SK-N-SH treated with all-trans-retinoic acid at 6 μM for 48 hours (cell line): ENCODE data around the gene GRHL1.

Experiments
- ATAC-seq: fragments of 200-7000 bp; cut with Tn5 transposase; 3 replicates; pipeline ENCODE4 v1.9.1; 2020; ENCODE audit warnings: mild to moderate bottlenecking, moderate library complexity
- ARNTL ChIP-seq: fragments of 450-650 bp; formaldehyde crosslinking; IDR thresholded peaks from 2 replicates; pipeline ENCODE4 v1.5.0; 2020; ENCODE audit warnings: low read depth, mild to moderate bottlenecking, moderate library complexity, borderline replicate concordance
- BACH2 ChIP-seq: fragments of 250-450 bp; sonication (Bioruptor Pico); IDR thresholded peaks from 2 replicates; pipeline ENCODE4 v1.9.0; 2021; ENCODE audit warnings: mild to moderate bottlenecking, borderline replicate concordance
- CSDC2 ChIP-seq: fragments of 250-450 bp; sonication (Bioruptor Pico); IDR thresholded peaks from 2 replicates; pipeline ENCODE4 v1.5.0; 2020; ENCODE audit warnings: mild to moderate bottlenecking, moderate library complexity
- ESRRG ChIP-seq: fragments of 250-450 bp; sonication (Bioruptor Pico); IDR thresholded peaks from 2 replicates; pipeline ENCODE4 v1.6.1; 2021; ENCODE audit warnings: mild to moderate bottlenecking
- GLIS3 ChIP-seq: fragments of 250-450 bp; sonication (Bioruptor Pico); IDR thresholded peaks from 2 replicates; pipeline ENCODE4 v1.5.0; 2020; ENCODE audit warnings: mild to moderate bottlenecking, moderate library complexity
- OSR1 ChIP-seq: fragments of 250-450 bp; sonication (Bioruptor Pico); IDR thresholded peaks from 2 replicates; pipeline ENCODE4 v1.8.0; 2022; ENCODE audit warnings: moderate library complexity, mild to moderate bottlenecking, inconsistent platforms
- PPARA ChIP-seq: fragments of 250-450 bp; sonication (Bioruptor Pico); IDR thresholded peaks from 2 replicates; pipeline ENCODE4 v1.5.0; 2020; ENCODE audit warnings: mild to moderate bottlenecking, borderline replicate concordance
- RARB ChIP-seq: fragments of 250-450 bp; sonication (Bioruptor Pico); IDR thresholded peaks from 2 replicates; pipeline ENCODE4 v1.8.0; 2021; ENCODE audit warnings: mild to moderate bottlenecking, moderate library complexity
- SNAI2 ChIP-seq: fragments of 250-450 bp; sonication (Bioruptor Pico); IDR thresholded peaks from 2 replicates; pipeline ENCODE4 v1.5.0; 2020; ENCODE audit warnings: mild to moderate bottlenecking, moderate library complexity
- TCF4 ChIP-seq: fragments of 250-450 bp; sonication (Bioruptor Pico); IDR thresholded peaks from 2 replicates; pipeline ENCODE4 v1.8.0; 2021; ENCODE audit warnings: mild to moderate bottlenecking, moderate library complexity, borderline replicate concordance
- ZC3H10 ChIP-seq: fragments of 250-450 bp; sonication (Bioruptor Pico); IDR thresholded peaks from 2 replicates; pipeline ENCODE4 v1.5.1; 2021; ENCODE audit warnings: mild to moderate bottlenecking, moderate library complexity
- ZFP3 ChIP-seq: fragments of 250-450 bp; sonication (Bioruptor Pico); IDR thresholded peaks from 2 replicates; pipeline ENCODE4 v1.5.0; 2020; ENCODE audit warnings: mild to moderate bottlenecking, moderate library complexity
- ZFP30 ChIP-seq: fragments of 450-650 bp; formaldehyde crosslinking; IDR thresholded peaks from 2 replicates; pipeline ENCODE4 v1.5.0; 2022; ENCODE audit warnings: mild to moderate bottlenecking, moderate library complexity
- ZNF565 ChIP-seq: fragments of 450-650 bp; formaldehyde crosslinking; conservative IDR thresholded peaks from 2 replicates; pipeline ENCODE4 v1.5.0; 2020; ENCODE audit warnings: low read depth, mild to moderate bottlenecking, moderate library complexity
- ZNF70 ChIP-seq: fragments of 450-650 bp; formaldehyde crosslinking; IDR thresholded peaks from 2 replicates; pipeline ENCODE4 v1.5.0; 2020; ENCODE audit warnings: mild to moderate bottlenecking, moderate library complexity
- TF ChIP-seq, protein P1 (sequence below): fragments of 250-450 bp; sonication (Bioruptor Pico); IDR thresholded peaks from 2 replicates; pipeline ENCODE4 v1.8.0; 2020; ENCODE audit warnings: mild to moderate bottlenecking, moderate library complexity, borderline replicate concordance
- TF ChIP-seq, protein P2 (sequence below): fragments of 250-450 bp; sonication (Bioruptor Pico); IDR thresholded peaks from 2 replicates; pipeline ENCODE4 v1.5.1; 2020; ENCODE audit warnings: low read depth, mild to moderate bottlenecking, moderate library complexity
- TF ChIP-seq, protein P3 (sequence below): fragments of 250-450 bp; sonication (Bioruptor Pico); IDR thresholded peaks from 2 replicates; pipeline ENCODE4 v1.5.1; 2021; ENCODE audit warnings: mild to moderate bottlenecking, moderate library complexity
- TF ChIP-seq, protein P4 (sequence below): fragments of 250-450 bp; sonication (Bioruptor Pico); IDR thresholded peaks from 2 replicates; pipeline ENCODE4 v1.8.0; 2021; ENCODE audit warnings: low read depth, mild to moderate bottlenecking, moderate library complexity, borderline replicate concordance
- TF ChIP-seq, protein P5 (sequence below): fragments of 250-450 bp; sonication (Bioruptor Pico); IDR thresholded peaks from 2 replicates; pipeline ENCODE4 v1.5.0; 2020; ENCODE audit warnings: mild to moderate bottlenecking, moderate library complexity

GRHL1 gene

DNA sequence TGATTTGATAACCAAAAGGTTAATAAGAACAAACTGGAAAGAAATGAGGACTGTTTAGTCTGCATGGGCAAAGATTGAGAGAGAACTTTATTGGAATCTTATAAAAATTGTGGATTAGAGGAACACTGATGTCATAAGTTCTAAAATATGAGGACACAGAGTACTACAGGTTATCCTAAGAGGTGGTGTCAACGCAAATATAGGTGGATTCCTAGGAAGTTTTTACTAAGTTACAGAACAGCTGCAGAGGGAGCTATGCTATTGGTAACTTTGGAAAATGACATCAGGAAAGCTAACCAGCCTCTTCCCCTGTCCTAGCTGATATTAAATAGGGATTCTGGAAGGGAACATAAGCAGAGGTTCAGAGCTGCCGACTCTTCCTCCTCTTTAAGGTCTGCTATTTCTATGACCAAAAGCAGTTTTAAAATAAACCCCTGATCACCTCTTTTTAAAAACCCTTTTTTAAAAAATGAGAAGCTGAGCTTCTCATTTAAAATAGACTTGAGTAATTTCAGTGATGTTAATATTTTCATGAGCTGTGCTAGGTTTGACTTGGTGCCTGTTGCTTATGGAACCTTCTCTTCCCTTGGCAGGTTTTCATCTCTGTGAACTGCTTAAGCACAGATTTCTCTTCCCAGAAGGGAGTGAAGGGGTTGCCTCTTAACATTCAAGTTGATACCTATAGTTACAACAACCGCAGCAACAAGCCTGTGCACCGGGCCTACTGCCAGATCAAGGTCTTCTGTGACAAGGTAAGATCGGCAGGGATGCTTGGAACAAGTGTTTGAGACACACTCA, 34.2 kb downstream of the GRHL1 start:
- ATAC-seq = no peak
- TF ChIP-seq ZFP3 (CRISPR knock-in tag) (no peak), ZNF565 (CRISPR knock-in tag) (no peak)

DNA sequence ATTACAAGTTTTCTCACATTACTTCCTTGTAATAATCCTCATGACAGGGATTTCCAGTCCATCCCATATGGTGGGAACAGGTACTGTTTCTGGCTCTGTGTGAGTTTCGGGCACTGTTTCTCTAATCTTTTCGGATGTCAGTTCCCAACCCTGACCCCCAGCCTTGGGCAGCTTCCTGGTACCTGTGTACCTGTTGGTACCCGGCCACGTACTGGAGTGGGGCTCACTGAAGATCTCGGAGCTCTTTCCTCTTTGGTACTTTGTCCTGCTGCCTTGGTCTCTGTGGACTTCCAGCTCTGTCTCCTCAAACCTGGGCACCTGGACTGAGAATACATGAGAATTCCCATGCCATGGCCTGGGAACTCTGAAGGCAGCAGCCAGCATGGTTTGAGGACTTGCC, 36.8 kb downstream of the GRHL1 start:
- no peak for TF ChIP-seq ESRRG (CRISPR knock-in tag)
- TF ChIP-seq, all 23 proteins: peak for 0
- ATAC-seq = no peak

DNA sequence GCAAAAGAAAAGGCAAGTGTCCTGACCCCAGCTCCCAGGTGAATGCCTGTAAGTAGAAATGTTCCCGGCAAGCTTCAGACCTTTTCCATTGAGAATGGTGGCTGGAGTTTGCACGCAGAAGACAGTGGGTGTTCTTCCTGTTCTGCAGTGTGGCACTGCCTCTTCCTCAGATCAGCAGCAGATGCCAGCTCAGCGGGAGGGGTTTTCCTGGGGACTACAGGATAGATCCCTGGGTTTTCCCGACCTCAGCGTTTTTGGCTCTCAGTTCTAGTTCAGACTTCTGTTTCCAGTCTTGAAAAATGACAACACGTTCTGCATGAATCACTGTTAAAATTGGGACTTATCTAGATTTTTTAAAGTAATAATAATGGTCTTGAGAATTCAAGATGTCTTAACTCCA, 39.2 kb downstream of the GRHL1 start:
- ATAC-seq = no peak
- no peak for TF ChIP-seq ZFP3 (CRISPR knock-in tag)
- TF ChIP-seq ZC3H10 (CRISPR knock-in tag) = no peak
- TF ChIP-seq, protein P1, sequence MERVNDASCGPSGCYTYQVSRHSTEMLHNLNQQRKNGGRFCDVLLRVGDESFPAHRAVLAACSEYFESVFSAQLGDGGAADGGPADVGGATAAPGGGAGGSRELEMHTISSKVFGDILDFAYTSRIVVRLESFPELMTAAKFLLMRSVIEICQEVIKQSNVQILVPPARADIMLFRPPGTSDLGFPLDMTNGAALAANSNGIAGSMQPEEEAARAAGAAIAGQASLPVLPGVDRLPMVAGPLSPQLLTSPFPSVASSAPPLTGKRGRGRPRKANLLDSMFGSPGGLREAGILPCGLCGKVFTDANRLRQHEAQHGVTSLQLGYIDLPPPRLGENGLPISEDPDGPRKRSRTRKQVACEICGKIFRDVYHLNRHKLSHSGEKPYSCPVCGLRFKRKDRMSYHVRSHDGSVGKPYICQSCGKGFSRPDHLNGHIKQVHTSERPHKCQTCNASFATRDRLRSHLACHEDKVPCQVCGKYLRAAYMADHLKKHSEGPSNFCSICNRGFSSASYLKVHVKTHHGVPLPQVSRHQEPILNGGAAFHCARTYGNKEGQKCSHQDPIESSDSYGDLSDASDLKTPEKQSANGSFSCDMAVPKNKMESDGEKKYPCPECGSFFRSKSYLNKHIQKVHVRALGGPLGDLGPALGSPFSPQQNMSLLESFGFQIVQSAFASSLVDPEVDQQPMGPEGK (CRISPR knock-in tag) = no peak
- TF ChIP-seq, protein P2, sequence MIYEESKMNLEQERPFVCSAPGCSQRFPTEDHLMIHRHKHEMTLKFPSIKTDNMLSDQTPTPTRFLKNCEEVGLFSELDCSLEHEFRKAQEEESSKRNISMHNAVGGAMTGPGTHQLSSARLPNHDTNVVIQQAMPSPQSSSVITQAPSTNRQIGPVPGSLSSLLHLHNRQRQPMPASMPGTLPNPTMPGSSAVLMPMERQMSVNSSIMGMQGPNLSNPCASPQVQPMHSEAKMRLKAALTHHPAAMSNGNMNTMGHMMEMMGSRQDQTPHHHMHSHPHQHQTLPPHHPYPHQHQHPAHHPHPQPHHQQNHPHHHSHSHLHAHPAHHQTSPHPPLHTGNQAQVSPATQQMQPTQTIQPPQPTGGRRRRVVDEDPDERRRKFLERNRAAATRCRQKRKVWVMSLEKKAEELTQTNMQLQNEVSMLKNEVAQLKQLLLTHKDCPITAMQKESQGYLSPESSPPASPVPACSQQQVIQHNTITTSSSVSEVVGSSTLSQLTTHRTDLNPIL (CRISPR knock-in tag) = no peak
- TF ChIP-seq ZNF565 (CRISPR knock-in tag) = no peak
- TF ChIP-seq, protein P3, sequence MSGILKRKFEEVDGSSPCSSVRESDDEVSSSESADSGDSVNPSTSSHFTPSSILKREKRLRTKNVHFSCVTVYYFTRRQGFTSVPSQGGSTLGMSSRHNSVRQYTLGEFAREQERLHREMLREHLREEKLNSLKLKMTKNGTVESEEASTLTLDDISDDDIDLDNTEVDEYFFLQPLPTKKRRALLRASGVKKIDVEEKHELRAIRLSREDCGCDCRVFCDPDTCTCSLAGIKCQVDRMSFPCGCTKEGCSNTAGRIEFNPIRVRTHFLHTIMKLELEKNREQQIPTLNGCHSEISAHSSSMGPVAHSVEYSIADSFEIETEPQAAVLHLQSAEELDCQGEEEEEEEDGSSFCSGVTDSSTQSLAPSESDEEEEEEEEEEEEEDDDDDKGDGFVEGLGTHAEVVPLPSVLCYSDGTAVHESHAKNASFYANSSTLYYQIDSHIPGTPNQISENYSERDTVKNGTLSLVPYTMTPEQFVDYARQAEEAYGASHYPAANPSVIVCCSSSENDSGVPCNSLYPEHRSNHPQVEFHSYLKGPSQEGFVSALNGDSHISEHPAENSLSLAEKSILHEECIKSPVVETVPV = no peak
- no peak for TF ChIP-seq OSR1
- TF ChIP-seq, protein P4, sequence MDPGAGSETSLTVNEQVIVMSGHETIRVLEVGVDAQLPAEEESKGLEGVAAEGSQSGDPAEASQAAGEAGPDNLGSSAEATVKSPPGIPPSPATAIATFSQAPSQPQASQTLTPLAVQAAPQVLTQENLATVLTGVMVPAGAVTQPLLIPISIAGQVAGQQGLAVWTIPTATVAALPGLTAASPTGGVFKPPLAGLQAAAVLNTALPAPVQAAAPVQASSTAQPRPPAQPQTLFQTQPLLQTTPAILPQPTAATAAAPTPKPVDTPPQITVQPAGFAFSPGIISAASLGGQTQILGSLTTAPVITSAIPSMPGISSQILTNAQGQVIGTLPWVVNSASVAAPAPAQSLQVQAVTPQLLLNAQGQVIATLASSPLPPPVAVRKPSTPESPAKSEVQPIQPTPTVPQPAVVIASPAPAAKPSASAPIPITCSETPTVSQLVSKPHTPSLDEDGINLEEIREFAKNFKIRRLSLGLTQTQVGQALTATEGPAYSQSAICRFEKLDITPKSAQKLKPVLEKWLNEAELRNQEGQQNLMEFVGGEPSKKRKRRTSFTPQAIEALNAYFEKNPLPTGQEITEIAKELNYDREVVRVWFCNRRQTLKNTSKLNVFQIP (CRISPR knock-in tag) = no peak
- no peak for TF ChIP-seq RARB
- no peak for TF ChIP-seq SNAI2 (CRISPR knock-in tag)

DNA sequence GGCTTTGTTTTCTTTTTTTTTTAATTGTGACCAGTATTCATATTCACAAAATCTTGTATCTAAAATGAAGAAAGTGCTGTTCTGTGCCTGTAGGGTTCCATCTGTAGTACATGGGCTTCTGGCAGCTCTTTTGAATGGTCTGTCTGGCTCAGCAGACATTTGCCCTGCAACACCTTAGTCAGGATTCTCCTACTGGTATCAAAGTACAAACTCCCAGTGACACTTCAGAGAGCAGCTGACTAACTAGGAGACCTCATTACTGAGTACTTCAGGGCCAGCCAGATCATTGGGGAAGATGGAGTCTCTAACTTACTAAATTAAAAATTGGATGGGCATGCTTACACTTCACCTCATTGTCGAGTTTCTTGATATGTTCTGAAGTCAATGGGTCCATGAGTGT, 39.7 kb downstream of the GRHL1 start:
- TF ChIP-seq ZFP30 (no peak), GLIS3 (no peak), ARNTL (CRISPR knock-in tag) (no peak)
- TF ChIP-seq, all 23 proteins: peak for 0
- no peak for ATAC-seq

DNA sequence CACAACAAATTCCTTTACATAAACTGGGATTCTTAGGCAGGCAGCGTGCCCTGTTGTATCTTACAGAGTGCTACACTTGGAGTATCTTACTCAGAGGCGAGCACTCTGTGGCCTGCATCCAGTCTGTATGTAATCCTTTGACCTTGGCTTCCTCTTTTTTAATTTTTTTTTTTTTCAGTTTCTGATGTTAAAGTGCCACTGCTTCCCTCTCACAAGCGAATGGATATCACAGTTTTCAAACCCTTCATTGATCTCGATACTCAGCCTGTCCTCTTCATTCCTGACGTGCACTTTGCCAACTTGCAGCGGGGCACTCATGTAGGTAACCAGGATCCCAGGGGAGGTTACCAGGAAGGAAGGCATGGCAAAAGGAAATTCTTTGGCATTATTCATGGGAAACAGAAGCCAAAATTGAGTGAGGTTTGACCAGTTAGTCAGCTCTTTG, 40.4 kb downstream of the GRHL1 start:
- peak; percentile 20; the same call in 1 of the 3 replicates for ATAC-seq
- TF ChIP-seq ZC3H10 (CRISPR knock-in tag) = no peak
- TF ChIP-seq ZFP3 (CRISPR knock-in tag) = no peak
- no peak for TF ChIP-seq TCF4 (CRISPR knock-in tag)
- TF ChIP-seq ZNF565 (CRISPR knock-in tag) = no peak
- TF ChIP-seq CSDC2 (CRISPR knock-in tag) = no peak
- TF ChIP-seq, protein P3 = no peak
- no peak for TF ChIP-seq GLIS3
- no peak for TF ChIP-seq PPARA
- TF ChIP-seq, protein P5, sequence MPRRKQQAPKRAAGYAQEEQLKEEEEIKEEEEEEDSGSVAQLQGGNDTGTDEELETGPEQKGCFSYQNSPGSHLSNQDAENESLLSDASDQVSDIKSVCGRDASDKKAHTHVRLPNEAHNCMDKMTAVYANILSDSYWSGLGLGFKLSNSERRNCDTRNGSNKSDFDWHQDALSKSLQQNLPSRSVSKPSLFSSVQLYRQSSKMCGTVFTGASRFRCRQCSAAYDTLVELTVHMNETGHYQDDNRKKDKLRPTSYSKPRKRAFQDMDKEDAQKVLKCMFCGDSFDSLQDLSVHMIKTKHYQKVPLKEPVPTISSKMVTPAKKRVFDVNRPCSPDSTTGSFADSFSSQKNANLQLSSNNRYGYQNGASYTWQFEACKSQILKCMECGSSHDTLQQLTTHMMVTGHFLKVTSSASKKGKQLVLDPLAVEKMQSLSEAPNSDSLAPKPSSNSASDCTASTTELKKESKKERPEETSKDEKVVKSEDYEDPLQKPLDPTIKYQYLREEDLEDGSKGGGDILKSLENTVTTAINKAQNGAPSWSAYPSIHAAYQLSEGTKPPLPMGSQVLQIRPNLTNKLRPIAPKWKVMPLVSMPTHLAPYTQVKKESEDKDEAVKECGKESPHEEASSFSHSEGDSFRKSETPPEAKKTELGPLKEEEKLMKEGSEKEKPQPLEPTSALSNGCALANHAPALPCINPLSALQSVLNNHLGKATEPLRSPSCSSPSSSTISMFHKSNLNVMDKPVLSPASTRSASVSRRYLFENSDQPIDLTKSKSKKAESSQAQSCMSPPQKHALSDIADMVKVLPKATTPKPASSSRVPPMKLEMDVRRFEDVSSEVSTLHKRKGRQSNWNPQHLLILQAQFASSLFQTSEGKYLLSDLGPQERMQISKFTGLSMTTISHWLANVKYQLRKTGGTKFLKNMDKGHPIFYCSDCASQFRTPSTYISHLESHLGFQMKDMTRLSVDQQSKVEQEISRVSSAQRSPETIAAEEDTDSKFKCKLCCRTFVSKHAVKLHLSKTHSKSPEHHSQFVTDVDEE = no peak
- no peak for TF ChIP-seq RARB
- TF ChIP-seq, protein P2 (CRISPR knock-in tag) = no peak
- TF ChIP-seq ESRRG (CRISPR knock-in tag) = no peak
- TF ChIP-seq ZNF70 (CRISPR knock-in tag) = no peak
- no peak for TF ChIP-seq BACH2 (CRISPR knock-in tag)
